ENCODE results near the gene SP140. TPM values are rescaled to one million over a fixed set of nuclear protein-coding genes. Genes with fewer than 3 reads are reported as not detected.
A peak's percentile ranks its signal among the peaks of the same experiment; 100 is the strongest.
"Not testable (repeated sequence)": the region's sequence is repeated elsewhere in the genome, so short reads cannot be mapped to it uniquely, and the experiment has no call there.

The SP140 gene
- total RNA-seq, result 0.42 and 0.80 TPM in 2 replicates
- polyA plus RNA-seq (2012), result 0.44 TPM

DNA sequence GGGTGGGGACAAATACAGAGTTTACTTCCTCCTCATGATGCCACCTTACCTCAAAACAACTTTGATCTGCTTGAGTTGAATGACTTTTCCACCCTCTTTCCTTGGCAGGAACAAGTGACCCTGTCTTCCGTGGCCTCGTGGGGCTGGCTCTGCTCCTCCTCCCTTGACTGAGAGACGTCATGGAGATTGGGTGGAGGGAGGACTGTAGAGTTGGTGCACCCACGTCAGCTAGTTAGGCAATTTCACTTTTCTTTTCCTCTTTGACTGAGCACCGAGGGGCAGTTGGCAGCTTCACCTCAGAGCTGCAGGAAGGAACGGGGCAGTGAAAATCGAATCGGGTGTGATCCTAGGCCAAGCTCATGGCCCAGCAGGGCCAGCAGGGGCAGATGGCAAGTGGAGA, at the start of gene SP140:
TSS of gene SP140 (plus strand) at position 251 of the 400 bp plus-strand sequence. CDS start at position 360, 109 bp downstream.
- DNase-seq (ENCODE audit: low read depth), result no peak

DNA sequence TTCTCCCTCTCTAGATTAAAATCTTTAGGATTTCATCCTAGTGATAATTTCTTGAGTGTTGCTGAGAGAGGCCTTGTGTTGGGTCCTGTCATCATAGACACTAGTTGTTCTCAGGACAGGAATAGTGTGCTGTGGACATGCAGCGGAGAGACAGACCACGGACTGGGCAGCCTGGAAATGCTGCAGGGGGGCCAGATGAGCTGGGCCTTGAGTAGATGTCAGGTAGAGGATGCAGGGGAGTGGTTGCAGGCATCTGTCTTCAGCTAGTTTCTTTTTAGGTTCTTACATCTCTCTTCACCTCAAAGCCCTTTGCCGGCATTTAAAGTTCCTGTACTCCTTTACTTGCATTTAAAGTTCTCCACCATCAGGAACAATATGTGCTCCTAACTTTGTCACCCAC, 48.5 kb upstream of the SP140 start:
- DNase-seq (ENCODE audit: low read depth), result no peak

DNA sequence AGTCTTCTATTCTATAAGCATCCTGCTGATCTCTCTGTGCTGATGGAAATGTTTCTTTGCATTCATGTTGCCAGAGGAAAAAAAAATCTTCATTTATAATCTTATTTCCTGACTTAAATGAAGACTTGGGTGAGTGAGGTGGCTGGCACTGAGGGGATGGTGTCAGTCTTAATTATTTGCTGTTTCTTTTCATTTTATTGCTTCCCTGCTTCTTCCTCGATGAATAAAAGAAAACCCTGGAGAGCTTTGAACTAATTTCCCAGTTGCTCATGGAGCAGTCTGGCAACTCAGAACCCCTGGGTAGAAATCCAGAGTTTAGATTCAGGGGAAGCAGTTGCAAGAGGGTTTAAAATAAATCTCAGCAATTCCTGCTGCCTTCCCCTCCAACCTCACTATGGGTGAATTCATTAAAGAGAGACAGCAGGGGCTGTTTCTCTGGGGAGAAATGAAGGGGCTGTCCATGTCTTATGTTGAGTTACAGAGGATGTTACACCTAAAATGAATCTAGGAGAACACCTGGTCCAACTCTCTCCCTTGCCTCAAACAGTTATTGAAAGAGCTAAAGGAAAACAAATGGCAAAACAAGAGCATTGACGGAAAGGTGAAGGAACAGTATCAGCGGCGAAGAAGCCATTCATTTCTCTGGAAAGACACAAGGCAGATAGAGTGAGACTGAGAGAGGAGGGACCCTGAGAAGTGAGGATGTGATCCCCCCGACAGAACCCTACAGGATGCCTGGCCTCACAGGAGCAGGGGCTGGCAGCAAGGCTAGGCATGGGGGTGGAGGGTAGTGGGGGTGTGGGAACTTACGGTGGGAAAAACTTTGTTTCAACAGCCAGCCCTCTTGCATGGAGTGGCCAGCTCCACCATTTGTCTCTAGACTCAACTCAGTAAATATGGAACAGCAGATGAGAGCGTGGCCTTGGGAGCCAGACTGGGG, 46.7 kb upstream of the SP140 start:
- DNase-seq (ENCODE audit: low read depth), result no peak

GRCh38 chr2:230179907-230180306, 45.6 kb upstream of the SP140 start:
- DNase-seq (ENCODE audit: low read depth), result no peak

- DNase-seq (ENCODE audit: low read depth), result no peak
Observed at GRCh38 chr2:230181195-230181594, 44.3 kb upstream of the SP140 start.

DNA sequence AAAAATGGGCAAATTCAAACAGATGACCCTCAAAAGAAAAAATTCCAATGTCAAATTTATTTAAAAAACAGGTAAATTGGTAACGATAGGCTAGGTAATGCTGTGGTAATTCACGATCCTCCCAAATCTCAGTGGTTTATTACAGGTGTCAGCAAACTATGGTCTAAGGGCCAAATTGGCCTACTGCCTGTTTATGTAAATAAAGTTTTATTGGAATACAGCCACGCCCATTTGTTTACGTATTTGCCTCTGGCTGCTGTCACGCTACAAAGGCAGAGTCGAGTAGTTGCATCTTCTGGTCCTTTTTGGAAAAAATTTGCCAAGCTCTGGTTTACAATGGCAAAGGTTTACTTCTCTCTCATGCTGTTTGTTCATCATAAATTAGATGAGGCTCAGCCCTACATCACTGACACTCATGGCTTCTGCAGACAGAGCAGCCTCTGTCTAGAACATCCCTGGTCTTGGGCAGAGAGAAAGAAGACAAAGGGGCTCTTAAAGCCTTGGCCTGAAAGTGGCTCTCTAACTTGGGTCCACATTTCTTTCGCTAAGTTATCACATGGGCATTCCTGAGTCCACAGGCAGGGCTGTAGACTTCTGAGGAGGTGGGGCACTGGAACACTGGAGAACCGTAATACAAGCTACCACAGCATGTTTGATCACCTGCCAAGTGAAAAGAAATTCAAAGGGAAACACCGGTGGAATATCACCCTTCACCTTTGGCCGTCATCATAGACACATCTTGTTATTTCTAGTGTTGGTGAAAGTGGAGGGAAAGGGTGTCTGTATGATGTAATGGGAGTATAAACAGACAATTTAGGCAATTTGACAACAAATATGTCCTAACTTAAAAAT, 40.6 kb upstream of the SP140 start:
- DNase-seq (ENCODE audit: low read depth), result peak; percentile 43

- no peak for DNase-seq (ENCODE audit: low read depth)
Observed at GRCh38 chr2:230202430-230203109, 23.0 kb upstream of the SP140 start.

DNA sequence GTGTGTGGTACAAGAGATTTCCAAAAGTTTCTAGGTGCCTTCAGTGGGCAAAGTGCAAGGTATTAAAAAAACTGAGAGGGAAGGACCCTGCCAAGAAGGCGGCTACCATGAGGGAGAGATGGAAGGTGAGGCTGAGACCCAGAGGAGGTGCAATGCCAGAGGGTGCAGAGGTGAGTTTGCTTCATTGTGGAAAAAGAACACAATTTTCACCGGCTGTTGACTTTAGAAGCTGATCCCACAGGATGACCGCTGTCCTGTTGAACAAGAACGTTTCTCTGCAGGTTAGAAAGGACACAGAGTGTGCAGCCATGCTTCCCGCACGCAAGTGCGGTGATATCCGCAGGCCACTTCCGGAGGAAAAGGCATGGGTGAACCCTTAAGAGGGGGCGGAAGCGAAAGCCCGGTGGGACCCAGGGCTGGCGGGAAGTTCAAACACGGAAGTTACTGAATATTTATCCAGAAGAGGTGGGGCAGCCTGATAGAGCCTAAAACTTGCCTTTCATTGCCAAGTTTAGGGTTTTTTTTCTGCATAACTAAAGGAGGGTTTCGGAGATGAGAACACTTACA, 22.3 kb upstream of the SP140 start:
- DNase-seq (ENCODE audit: low read depth), result no peak

GRCh38 chr2:230205034-230205433, 20.5 kb upstream of the SP140 start:
- no peak for DNase-seq (ENCODE audit: low read depth)

DNA sequence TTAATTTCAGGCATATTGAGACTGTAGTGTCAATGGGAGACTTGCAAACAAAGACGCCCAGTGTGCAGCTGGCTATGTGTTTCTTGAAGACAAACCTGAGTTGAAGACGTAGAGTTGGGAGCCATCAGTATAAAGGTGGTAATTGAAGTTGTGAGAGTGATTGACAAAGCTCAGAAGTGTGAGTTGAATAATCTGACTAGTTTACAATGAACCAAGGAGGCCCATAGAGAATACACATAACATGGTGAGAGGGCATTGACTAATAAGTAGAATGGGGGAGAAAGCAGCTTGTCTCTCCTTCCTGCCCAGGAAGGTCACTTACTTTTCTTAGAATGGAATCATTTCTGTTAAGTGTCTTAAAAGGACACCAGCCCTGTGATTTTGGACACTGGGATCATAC, 19.8 kb upstream of the SP140 start:
- DNase-seq (ENCODE audit: low read depth), result no peak

- DNase-seq (ENCODE audit: low read depth), result no peak
Observed at GRCh38 chr2:230208576-230208975, 17.0 kb upstream of the SP140 start.

- DNase-seq (ENCODE audit: low read depth), result no peak
Observed at GRCh38 chr2:230209422-230210051, 16.0 kb upstream of the SP140 start.

GRCh38 chr2:230216489-230216888, 9.0 kb upstream of the SP140 start:
- no peak for DNase-seq (ENCODE audit: low read depth)

- no peak for DNase-seq (ENCODE audit: low read depth)
Observed at GRCh38 chr2:230217424-230217823, 8.1 kb upstream of the SP140 start.

DNA sequence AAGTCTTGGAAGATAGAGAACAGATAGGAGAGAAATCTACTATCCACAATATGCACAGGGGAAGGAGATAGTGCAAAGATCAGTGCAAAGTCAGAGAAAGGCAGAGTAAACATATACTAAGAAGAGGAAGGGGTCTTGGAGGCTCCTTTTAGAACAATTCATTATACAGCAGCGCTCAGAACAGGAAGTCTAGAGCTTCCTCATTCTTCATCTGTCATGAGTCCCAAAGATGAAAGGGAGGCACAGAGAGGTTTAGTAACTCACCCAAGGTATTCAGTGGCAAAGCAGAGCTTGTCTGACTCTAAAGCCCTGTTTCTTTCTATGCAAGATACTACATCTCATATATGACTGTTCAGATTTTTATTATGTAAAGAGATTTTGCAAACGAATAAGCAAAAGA, 7.1 kb upstream of the SP140 start:
- no peak for DNase-seq (ENCODE audit: low read depth)

GRCh38 chr2:230219419-230220331, 5.9 kb upstream of the SP140 start, which contains the start of gene SP110:
Gene SP110, minus strand, starts transcription at chr2:230219984. Its CDS starts 3,057 bp downstream, at chr2:230216927.
- DNase-seq (ENCODE audit: low read depth), result peak; percentile 85

DNA sequence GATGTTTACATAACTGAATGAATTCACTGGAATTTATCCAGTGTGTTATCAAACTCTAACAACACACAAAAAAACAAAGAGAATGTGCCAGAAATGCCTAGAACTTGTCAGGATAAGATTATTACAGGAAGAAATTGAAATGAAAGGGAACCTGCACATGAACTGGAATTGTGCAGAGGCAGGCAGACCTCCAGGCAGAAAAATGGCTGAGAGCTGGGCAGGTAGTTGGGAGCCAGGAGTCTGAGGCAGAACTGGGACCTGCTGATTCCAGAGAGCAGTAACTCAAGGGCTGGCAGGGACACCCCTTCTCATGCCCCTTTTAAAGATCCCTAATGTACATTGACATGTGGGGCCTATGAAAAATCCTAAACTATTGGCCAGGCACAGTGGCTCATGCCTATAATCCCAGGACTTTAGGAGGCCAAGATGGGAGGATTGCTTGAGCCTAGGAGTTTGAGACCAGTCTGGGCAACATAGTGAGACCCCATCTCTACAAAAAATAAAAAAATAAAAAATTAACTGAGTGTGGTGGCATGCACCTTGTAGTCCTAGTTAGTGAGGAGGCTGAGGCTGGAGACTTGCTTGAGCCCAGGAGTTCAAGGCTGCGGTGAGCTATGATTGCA, 5.1 kb upstream of the SP140 start:
- DNase-seq (ENCODE audit: low read depth), result no peak

DNA sequence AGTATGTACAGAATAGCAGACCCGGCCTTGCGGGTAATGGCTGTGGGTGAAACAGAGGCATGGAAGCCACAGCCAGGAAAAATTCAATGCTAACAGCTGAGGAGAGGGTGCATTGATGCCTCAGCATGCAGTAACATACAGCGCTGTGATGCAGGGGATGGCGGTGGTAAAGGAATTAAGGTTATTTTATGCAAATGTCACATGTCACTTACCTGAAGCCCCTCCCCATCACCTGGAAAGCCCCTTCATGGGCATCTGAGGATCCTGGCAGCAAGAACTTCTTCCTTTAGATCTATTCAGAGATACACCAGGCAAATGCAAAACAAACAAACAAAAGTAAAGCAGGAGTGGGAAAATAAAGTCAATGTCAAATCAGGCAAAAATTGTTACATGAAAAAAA, 4.0 kb upstream of the SP140 start:
- DNase-seq (ENCODE audit: low read depth), result no peak

DNA sequence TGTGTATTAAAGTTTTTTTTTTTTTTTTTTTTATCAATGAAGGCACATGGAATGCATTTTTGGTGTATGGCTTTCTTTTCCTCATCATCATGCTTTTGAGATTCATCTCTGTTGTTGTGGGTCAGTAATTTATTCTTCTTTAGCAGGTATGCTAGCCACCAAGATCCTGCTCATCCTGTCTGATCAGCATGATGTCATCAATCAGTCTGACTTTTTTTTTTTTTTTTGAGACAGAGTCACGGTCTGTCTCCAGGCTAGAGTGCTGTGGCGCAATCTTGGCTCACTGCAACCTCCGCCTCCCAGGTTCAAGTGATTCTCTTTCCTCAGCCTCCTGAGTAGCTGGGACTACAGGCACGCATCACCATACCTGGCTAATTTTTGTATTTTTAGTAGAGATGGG, 2.7 kb upstream of the SP140 start:
- DNase-seq (ENCODE audit: low read depth), result not testable (repeated sequence)

All from myocyte (in vitro differentiated cells).